ENCODE data around the gene SRSF4.
"Not testable (repeated sequence)": the region's sequence is repeated elsewhere in the genome, so short reads cannot be mapped to it uniquely, and the experiment has no call there.

Gene SRSF4

DNA sequence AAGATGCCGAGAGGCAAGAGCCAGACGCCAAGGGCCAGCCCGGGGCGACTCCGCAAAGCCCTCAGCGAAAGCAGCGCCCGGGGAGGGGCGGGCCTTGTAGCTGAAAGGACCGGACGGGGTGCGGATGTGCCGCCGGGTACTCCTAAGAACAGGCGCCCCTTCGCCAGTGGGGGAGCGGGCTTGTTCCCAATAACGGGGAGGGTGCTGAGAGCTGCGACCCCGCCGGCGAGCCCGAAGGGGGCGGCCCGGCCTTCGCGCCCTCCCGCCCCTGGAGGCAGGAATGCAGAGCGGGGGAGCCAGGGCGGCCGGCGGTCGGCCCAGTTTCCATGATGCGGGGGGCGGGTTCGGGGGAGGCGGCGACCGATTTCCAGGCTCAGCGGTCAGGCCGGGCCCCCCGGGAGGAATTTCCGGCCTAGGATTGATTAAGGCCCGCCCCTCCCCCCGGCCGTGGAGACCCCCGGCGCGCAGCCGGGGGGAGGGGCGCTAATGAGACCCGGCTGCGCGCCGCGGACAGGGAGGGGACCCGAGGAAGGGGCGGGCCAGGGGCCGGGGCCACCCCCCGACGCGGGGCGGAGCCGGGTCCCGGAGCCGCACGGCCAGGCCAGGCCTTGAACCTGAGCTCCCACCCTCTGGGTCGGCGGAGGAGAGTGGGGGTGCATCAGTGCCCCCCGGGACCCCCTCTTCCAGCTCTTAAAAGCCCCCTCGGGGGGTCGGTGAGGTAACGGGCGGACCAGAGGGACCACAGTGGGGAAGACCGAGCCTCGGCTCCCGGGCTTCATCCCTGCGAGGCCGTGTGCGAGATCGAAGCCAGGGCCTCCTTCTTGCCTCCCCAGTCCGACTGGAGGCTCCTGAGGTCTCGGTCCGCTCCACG is 57.1 kb downstream of the SRSF4 start:
- no peak for DNase-seq

DNA sequence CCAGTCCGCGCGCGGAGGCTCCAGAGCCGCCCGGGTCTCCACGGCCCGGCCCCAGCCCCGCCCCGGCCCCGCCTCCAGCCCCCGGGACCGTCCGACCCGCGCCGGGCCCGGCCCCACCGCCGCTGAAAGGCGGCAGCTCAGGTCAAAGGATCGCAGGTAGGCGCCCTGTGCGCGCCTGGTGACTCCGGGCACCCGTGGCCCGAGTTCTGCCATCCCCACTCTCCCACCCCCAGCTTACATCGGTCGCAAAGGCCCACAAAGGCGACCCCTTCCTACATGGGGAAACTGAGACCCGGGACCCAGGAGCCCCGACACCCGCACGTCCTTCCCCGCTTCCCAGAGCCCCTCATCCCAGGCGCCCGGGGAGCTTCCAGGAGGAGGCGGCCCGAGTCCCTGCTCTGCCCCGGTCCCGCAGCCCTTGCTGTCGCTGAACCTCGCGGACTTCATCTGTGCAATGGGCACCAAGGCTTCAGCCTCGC is 57.8 kb downstream of the SRSF4 start, which contains the start of gene TMEM200B:
TSS of gene TMEM200B (minus strand) at position 17 of the 479 bp plus-strand sequence. CDS start 2,075 bp downstream, outside the sequence.
- DNase-seq, result no peak

DNA sequence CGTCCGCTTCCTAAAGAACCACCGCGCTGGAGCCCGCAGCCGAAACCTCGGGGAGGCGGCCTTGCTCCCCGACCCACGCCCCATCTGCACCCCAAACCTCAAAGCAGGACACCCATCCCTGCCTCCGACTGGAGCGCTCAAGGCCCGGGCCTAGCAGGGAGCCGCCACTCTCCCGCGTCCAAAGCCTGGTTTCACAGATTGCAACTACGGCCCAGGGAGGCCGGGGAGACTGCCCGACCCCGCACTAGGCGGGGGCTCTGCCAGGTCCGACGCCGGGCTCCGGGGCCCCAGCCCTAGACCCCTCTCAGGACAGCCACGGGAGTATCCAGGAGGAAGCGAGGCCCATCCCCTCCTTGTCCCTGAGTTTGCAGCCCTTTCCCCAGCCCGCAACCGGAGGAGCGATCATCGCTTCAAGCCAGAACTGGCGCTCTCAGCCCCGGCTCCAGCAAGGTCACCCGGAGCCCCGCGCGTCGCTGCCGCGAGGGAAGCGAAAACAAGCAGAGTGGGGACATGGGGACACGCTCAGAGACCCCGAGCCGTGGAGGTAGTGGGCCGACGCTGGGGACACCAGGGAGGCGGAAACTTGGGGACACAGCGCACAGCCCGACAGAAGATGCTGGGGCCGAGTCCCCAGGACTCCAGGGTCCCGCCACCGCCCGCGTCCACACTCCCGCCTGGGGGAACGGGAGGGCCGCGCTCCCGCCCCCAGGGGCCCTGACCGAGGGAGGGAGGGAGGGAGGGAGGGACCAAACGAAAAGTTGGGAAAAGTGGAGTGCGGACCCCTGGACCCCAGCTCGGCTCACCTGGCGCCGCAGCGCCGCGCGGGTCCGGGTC is 58.4 kb downstream of the SRSF4 start:
- no peak for DNase-seq

GRCh38 chr1:29122682-29123052 is 59.0 kb downstream of the SRSF4 start:
- no peak for DNase-seq

- no peak for DNase-seq
Observed at GRCh38 chr1:29121936-29122681, 59.6 kb downstream of the SRSF4 start.

GRCh38 chr1:29121516-29121935 is 60.2 kb downstream of the SRSF4 start:
- DNase-seq, result no peak

DNA sequence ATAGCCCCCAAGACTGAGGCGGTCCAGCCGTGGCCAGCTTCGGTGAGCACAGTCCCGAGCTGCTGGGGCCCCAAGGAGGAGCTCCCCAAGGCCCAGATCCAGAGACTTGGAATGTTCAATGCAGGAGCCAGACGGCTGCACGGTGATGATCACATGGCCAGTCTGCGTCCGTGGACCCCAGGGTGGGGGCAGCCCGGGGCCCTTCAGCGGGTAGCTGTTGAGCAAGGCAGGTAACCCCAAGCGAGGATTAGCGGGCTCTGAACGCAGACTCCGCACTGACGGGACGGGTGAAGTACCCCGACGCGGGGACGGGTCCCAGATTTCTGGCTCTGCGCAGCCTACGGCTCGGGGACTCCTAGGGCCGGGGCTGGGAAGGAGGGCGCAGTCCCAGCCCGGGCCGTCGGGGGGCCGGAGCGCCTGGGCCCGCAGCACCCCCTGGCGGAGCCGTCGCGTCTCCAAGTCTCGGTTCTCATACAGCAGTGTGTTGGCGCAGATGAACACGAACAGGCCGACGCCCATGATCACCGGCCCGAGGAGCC is 60.7 kb downstream of the SRSF4 start:
- peak; percentile 35 for DNase-seq

GRCh38 chr1:29120367-29120766 is 61.3 kb downstream of the SRSF4 start:
- DNase-seq, result no peak

DNA sequence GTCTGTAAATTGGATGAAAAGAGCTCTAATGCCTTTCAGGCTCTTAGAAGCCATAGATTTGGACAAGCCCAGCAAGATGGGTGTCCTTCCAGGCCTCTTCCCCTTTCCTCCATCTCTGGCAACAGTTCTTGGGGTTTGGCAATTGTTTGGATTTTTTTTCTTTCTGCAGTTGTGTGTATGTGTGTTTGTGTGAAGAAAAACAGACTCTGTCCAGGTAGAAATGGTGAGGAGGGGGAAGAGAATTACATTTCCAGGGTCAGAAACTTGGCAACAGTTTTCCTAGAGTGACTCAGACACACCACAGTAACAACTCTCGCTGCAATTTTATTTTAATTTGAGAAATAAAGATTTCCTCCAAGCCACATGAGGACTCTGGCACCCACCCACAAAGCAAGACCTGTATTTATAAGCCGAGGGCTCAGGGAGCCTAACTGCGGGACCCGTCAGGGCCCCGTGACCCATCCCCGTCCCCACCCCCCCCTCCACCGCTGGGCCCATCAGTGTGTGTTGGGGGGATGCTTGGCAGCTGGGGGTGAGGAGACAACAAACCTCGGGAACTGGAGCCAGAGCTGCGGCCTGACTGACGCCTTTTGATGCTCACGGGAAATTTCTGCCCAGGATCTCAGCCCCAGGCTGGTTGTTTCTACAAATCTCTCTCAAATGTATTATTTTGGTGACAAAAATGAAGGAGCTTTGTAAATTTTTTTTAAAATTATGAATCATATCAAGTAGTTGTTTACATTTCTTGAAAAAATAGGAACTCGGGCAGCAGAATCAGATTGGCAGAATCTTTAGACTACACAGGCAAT is 62.4 kb downstream of the SRSF4 start:
- DNase-seq, result no peak

GRCh38 chr1:29117381-29117780 is 64.3 kb downstream of the SRSF4 start:
- no peak for DNase-seq

GRCh38 chr1:29114654-29115053 is 67.0 kb downstream of the SRSF4 start:
- DNase-seq, result no peak

DNA sequence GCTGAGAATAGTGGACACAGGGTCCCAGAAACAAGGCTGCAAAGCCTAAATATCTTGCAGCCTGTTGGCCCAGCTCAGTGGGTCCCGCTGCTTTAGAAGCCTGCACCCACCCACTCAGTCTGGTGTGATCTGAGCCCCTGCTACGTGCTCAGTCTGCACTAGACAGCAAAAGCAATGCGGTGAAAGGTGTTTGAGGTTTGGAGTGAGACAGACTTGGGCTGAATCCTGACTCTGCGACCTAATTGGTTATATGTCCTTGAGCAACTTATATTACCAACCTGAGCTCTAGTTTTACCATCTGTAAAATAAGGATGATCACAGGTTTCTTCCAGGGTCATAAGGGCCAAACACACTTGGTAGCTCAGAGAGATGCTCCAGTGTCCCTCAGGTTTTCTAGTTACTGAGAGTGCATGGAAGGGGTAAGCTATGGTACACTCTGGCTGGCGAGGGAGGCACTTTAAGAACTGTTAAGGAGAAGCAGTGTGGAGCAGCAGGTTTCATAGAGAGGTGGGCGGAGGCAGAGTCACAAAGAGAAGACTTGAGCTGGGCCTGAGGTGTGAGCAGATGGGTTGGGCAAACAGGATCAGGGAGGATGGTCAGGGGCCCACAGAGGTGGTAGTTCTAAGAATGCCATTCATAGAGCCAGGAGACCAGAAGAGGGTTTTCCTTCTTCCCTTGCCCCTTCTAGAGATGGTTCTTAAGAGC is 68.1 kb downstream of the SRSF4 start:
- no peak for DNase-seq

DNA sequence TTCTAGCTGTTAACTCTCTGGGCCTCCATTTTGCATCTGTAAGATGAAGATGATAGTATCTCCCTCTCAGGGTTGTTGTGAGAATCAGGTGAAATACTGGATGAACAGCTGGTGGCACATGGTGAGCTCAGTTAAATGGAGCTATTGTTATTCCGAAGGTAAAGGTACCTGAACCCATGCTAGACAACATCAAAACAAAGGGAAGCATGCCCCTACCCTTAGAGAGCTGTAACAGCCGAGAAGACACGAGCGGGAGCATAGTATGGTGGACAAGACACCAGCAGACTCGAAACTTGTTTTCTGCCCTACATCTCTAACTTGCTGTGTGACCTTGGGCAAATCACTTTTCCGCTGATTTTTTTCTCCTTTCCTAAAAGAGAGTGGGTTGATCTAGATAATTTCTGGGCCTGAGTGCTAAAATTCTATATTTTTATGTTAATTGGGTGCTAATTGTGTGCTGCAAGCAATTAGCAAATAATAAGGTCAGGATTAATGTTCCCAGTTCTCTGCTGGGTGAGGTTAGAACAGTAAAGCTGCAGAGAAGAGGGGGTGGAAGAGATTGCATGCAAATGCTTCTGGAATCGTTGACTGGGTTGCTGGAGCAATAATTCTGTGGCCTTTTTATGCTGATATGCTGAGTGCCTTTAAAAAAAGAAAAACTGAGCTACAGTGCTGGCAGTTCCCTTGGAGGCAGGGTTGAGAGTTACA is 68.8 kb downstream of the SRSF4 start:
- no peak for DNase-seq

DNA sequence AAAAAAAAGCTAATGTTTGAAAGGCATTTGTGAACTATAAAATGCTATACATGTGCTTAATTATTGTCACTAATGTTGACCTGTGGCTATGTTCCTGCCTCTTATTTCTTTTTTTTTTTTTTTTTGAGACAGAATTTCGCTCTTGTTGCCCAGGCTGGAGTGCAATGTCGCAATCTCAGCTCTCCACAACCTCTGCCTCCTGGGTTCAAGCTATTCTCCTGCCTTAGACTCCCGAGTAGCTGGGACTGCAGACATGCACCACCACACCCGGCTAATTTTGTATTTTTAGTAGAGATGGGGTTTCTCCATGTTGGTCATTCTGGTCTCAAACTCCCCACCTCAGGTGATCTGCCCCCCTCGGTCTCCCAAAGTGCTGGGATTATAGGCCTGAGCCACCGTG is 73.7 kb downstream of the SRSF4 start:
- not testable (repeated sequence) for DNase-seq

DNA sequence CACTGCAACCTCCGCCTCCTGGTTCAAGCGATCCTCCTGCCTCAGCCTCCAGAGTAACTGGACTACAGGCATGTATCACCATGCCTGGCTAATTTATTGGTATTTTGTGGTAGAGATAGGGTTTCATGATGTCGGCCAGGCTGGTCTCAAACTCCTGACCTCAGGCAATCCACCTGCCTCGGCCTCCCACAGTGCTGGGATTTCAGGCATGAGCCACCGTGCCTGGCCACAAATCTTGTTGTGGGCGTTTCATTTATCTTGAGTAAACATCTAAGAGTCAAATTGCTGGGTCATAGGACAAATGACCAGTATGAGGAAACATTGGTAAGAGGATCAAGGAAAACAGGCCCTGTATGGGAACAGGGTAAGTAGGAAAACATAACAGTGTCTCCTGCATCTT is 75.9 kb downstream of the SRSF4 start:
- DNase-seq, result no peak

DNA sequence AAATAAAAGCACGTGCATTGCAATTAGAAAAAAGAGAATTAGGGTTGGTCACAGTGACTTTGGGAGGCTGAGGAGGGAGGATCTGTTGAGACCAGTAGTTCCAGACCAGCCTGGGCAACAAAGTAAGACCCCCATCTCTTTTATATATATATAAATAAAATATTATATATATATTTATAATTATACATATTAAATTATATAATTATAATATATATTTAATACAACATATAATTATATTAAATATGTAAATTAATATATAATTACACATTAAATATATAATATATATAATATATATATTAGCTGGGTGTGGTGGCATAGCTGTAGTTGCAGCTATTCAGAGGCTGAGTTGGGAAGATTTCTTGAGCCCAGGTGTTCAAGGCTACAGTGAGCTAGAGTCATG is 81.2 kb downstream of the SRSF4 start:
- no peak for DNase-seq

DNA sequence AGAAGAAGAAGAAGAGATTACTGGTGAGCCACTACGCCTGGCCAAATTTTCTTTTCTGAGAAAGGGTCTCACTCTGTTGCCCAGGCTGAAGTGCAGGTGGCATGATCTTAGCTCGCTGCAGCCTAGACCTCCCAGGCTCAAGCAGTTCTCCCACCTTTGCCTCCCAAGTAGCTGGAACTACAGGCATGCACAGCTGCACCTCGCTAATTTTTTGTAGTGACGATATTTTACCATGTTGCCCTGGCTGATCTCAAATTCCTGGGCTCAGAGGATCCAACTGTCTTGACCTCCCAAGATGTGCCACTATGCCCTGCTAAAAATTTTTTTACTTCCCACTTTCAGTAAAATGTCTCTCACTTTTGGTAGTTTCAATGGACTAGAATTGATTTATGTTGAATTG is 82.4 kb downstream of the SRSF4 start:
- no peak for DNase-seq

Measured in NCI-H510A treated with DMSO at 0.1 percent for 48 hours (cell line).